Spinal cord (tissue), 10 donors: ENCODE results near the gene SLC43A3. TPM values are rescaled to one million over a fixed set of nuclear protein-coding genes. Genes with fewer than 3 reads are reported as not detected.
"Not testable (repeated sequence)": the region's sequence is repeated elsewhere in the genome, so short reads cannot be mapped to it uniquely, and the experiment has no call there.

Experiments used
- DNase-seq, 6 donors: peaks; one replicate each; pipeline versions ENCODE4 v3.0.0 to v3.0.0-alpha.2; 2013 to 2015; ENCODE audit warnings: low spot score in 6 of 6, low read depth in 4 of 6
- H3K27ac ChIP-seq: one replicate; pipeline ENCODE4 v1.5.1; 2013; ENCODE audit warnings: low read depth, low read length, control low read depth
- H3K27me3 ChIP-seq: one replicate; pipeline ENCODE4 v1.6.1; 2013; ENCODE audit warnings: low read length; ENCODE audit not compliant: control insufficient read depth, insufficient read depth
- H3K36me3 ChIP-seq: one replicate; pipeline ENCODE4 v1.6.1; 2013; ENCODE audit warnings: low read length; ENCODE audit not compliant: control insufficient read depth, insufficient read depth
- H3K4me1 ChIP-seq: one replicate; pipeline ENCODE4 v1.6.1; 2013; ENCODE audit warnings: low read length; ENCODE audit not compliant: control insufficient read depth, insufficient read depth
- H3K4me3 ChIP-seq: one replicate; pipeline ENCODE4 v1.5.1; 2013; ENCODE audit warnings: low read depth, low read length, control low read depth
- H3K9me3 ChIP-seq: one replicate; pipeline ENCODE4 v1.6.1; 2013; ENCODE audit warnings: low read length; ENCODE audit not compliant: control insufficient read depth, insufficient read depth
- WGBS: methylation state at CpG from one replicate; pipeline ENCODE4 v1.1.5; 2013; ENCODE audit warnings: missing lambda C conversion rate; ENCODE audit not compliant: insufficient coverage; 5-methylcytosine and 5-hydroxymethylcytosine counted together
- polyA plus RNA-seq, 2 donors: library from polyadenylated mRNA; unstranded; fragments of 120-200 nt; gene quantifications; one replicate each; pipeline ENCODE4 v1.2.1, GENCODE V29; 2013; ENCODE audit not compliant: insufficient read length in 2 of 2
- total RNA-seq, 2 donors: library from RNA; depleted of rRNA in 1 of 2; stranded (reverse); fragments of 120-200 nt in 1 of 2; fragments of >200 nt in 1 of 2; gene quantifications; one replicate each; pipeline versions ENCODE4 v1.2.3 to v1.2.4, GENCODE V29; 2013 to 2014
- donor health status: healthy.

SLC43A3 gene
- total and polyA plus RNA-seq, 4 donors: 12.2 to 20.3 (median 16.4) TPM

- WGBS: 95% methylated on average over 16 of the region's 18 CpGs
- no peak for DNase-seq
- Histone ChIP-seq H3K27me3 (no peaks in the 10 kb centered on the region), H3K9me3 (no peaks in the 10 kb centered on the region), H3K27ac (no peak overlapping the region), H3K36me3 (peaks cover 33% of the 10 kb centered on the region), H3K4me1 (peaks cover 11% of the 10 kb centered on the region), H3K4me3 (no peak overlapping the region)
These were observed 17.4 kb downstream of the SLC43A3 start for GRCh38 chr11:57409321-57410100.

GRCh38 chr11:57408771-57409170 is 18.1 kb downstream of the SLC43A3 start:
- H3K4me3 ChIP-seq: no peak overlapping the region
- no peak overlapping the region for H3K27ac ChIP-seq
- H3K27me3 ChIP-seq: no peaks in the 10 kb centered on the region
- DNase-seq: no peak
- H3K36me3 ChIP-seq: peaks cover 27% of the 10 kb centered on the region
- no peaks in the 10 kb centered on the region for H3K9me3 ChIP-seq
- peaks cover 11% of the 10 kb centered on the region for H3K4me1 ChIP-seq
- WGBS: 100% methylated on average over 2 of the region's 2 CpGs

- Histone ChIP-seq H3K4me3 (no peak overlapping the region), H3K36me3 (peaks cover 25% of the 10 kb centered on the region), H3K9me3 (no peaks in the 10 kb centered on the region), H3K4me1 (peaks cover 11% of the 10 kb centered on the region), H3K27me3 (no peaks in the 10 kb centered on the region), H3K27ac (no peak overlapping the region)
- 100% methylated on average over 5 of the region's 8 CpGs for WGBS
- DNase-seq: no peak
These were observed 18.9 kb downstream of the SLC43A3 start for GRCh38 chr11:57407941-57408475.

- Histone ChIP-seq H3K27ac (no peak overlapping the region), H3K36me3 (peaks cover 25% of the 10 kb centered on the region), H3K9me3 (no peaks in the 10 kb centered on the region), H3K27me3 (no peaks in the 10 kb centered on the region), H3K4me3 (no peak overlapping the region), H3K4me1 (peaks cover 11% of the 10 kb centered on the region)
- WGBS: 77% methylated on average over 7 of the region's 9 CpGs
- peak in 1 of 6 donors; percentile 54 for DNase-seq
These were observed 19.7 kb downstream of the SLC43A3 start for GRCh38 chr11:57407010-57407920.

- H3K9me3 ChIP-seq: no peaks in the 10 kb centered on the region
- no peak overlapping the region for H3K27ac ChIP-seq
- no peak for DNase-seq
- peaks cover 25% of the 10 kb centered on the region for H3K36me3 ChIP-seq
- H3K27me3 ChIP-seq: no peaks in the 10 kb centered on the region
- H3K4me1 ChIP-seq: peaks cover 11% of the 10 kb centered on the region
- no peak overlapping the region for H3K4me3 ChIP-seq
- WGBS: 100% methylated on average over 2 of the region's 4 CpGs
These were observed 20.5 kb downstream of the SLC43A3 start for GRCh38 chr11:57406337-57406904.

GRCh38 chr11:57405271-57405860 is 21.6 kb downstream of the SLC43A3 start:
- peaks cover 11% of the 10 kb centered on the region for H3K4me1 ChIP-seq
- no peaks in the 10 kb centered on the region for H3K27me3 ChIP-seq
- 75% methylated on average over 3 of the region's 4 CpGs for WGBS
- H3K36me3 ChIP-seq: peaks cover 25% of the 10 kb centered on the region
- no peaks in the 10 kb centered on the region for H3K9me3 ChIP-seq
- no peak overlapping the region for H3K27ac ChIP-seq
- H3K4me3 ChIP-seq: no peak overlapping the region
- DNase-seq: peak in 1 of 6 donors; percentile 76

- no CpG with 5 or more reads among the region's 2 CpGs for WGBS
- H3K27me3 ChIP-seq: no peaks in the 10 kb centered on the region
- DNase-seq: no peak
- peaks cover 11% of the 10 kb centered on the region for H3K4me1 ChIP-seq
- peaks cover 12% of the 10 kb centered on the region for H3K36me3 ChIP-seq
- H3K4me3 ChIP-seq: no peak overlapping the region
- H3K9me3 ChIP-seq: no peaks in the 10 kb centered on the region
- H3K27ac ChIP-seq: no peak overlapping the region
These were observed 23.1 kb downstream of the SLC43A3 start for GRCh38 chr11:57403802-57404147.

- H3K27me3 ChIP-seq, DNase-seq, H3K27ac ChIP-seq, H3K36me3 ChIP-seq, H3K9me3 ChIP-seq, H3K4me3 ChIP-seq: not testable (repeated sequence)
- H3K4me1 ChIP-seq: peaks cover 11% of the 10 kb centered on the region
- no CpG with 5 or more reads among the region's 6 CpGs for WGBS
These were observed 23.7 kb downstream of the SLC43A3 start for GRCh38 chr11:57403003-57403801.
